GM10248 (cell line): ENCODE results near the gene BEST2.

ENCODE experiments used
- CTCF ChIA-PET: fragments of 300-600 bp; sonication (Branson Sonifier 250); formaldehyde crosslinking; extraction: SDS; loops from one replicate; lab custom pipeline; 2021; ENCODE audit warnings: antibody characterized with exemption; lab: Yijun Ruan, JAX
- POLR2A ChIA-PET: fragments of 350-650 bp; sonication (Branson Sonifier 250); formaldehyde crosslinking; extraction: SDS; loops from one replicate; lab custom pipeline; 2020; ENCODE audit warnings: antibody characterized with exemption; lab: Yijun Ruan, JAX
- DNase-seq: peaks from one replicate; pipeline ENCODE4 v3.0.0; 2012; ENCODE audit errors: extremely low spot score
- TF ChIP-seq, protein P1 (sequence below): IDR thresholded peaks from 2 replicates; pipeline ENCODE4 v1.5.1; 2012; ENCODE audit warnings: mild to moderate bottlenecking, low read depth; ENCODE audit errors: extremely low read depth, missing control alignments, control extremely low read depth

Gene BEST2

DNA sequence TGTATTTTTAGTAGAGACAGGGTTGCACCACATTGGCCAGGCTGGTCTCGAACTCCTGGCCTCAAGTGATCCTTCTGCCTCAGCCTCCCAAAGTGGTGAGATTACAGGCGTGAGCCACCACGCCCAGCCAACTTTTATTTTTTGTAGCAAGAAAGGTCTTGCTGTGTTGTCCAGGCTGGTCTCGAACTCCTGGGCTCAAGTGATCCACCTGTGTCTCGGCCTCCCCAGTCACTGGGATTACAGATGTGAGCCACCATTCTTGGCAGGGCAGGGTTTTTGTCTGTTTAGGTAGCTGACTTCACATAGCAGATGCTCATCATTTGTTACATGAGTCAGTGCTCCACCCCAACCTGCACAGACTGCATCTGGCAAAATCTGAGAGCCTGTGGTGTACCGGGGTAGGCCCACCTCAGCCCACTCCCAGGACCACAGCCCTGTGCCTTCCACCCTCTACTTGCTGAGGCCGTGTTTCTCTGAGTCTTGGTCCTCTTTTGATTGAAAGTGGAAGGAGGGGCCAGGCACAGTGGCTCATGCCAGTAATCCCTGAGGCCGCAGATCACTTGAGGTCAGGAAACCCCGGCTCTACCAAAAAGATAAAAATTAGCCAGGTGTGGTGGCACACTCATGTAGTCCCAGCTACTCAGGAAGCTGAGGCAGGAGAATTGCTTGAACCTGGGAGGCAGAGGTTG is 23.7 kb upstream of the BEST2 start:
- TF ChIP-seq, protein P1, sequence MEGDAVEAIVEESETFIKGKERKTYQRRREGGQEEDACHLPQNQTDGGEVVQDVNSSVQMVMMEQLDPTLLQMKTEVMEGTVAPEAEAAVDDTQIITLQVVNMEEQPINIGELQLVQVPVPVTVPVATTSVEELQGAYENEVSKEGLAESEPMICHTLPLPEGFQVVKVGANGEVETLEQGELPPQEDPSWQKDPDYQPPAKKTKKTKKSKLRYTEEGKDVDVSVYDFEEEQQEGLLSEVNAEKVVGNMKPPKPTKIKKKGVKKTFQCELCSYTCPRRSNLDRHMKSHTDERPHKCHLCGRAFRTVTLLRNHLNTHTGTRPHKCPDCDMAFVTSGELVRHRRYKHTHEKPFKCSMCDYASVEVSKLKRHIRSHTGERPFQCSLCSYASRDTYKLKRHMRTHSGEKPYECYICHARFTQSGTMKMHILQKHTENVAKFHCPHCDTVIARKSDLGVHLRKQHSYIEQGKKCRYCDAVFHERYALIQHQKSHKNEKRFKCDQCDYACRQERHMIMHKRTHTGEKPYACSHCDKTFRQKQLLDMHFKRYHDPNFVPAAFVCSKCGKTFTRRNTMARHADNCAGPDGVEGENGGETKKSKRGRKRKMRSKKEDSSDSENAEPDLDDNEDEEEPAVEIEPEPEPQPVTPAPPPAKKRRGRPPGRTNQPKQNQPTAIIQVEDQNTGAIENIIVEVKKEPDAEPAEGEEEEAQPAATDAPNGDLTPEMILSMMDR = no peak
- POLR2A ChIA-PET = interaction anchor here (1.1 kb wide), 1 partner anchor 11 kb away, joined by 3 read pairs; no protein-coding TSS in a partner anchor
- DNase-seq = no peak
- CTCF ChIA-PET = interaction anchor here (0.9 to 1.3 kb wide), 4 partner anchors 10 to 68 kb away, joined by 3 to 5 read pairs (median 4); no protein-coding TSS in a partner anchor

DNA sequence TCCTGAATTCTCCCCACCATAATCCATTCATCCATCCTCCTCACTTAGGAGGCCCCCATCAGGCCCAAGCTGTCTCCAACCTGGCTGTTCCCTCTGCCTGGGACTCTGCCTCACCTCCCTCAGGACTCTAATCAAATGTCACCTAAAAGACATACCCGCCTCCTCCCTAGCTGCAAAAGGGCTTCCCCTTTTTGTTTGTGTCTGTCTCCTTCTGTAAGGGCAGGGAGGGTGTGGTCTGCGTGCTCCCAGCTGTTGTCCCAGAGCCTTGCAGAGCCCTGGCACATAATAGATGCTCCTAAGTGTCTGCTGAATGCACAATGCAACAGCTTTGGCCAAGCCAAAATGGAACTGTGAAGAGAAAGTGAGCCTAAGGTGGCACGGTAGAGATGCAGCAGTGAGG is 21.5 kb upstream of the BEST2 start:
- CTCF ChIA-PET = interaction anchor here (1.1 kb wide), 1 partner anchor 30 kb away, joined by 3 read pairs; no protein-coding TSS in a partner anchor
- POLR2A ChIA-PET = interaction anchor here (1.5 kb wide), 1 partner anchor 61 kb away, joined by 3 read pairs; the partner anchor contains the start of gene JUNB
- DNase-seq = no peak
- TF ChIP-seq, protein P1 = no peak

DNA sequence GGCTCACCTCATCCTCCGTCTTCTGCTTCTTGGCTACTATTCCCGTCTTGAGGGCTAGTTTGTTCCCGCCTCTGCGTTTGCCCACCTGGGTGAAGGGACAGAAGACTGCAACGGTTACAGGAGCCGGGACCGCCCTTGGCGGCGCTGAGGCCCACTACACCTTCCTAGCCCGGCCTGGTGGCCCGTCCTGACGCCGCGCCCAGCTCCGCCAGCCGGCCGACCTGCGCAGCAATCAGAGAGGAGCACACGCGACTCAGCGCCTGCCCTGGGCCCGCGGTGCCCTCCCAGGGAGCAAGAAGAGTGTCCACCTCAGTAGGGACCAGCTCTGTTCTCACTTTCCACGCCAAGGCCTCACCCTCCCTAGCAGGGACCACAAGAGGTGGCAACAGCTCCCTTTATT is 20.3 kb upstream of the BEST2 start:
- DNase-seq = no peak
- CTCF ChIA-PET = interaction anchor here (0.9 to 3.8 kb wide), 2 partner anchors 14 to 26 kb away, joined by 3 to 17 read pairs; no protein-coding TSS in a partner anchor
- POLR2A ChIA-PET = interaction anchor here (1.5 kb wide), 1 partner anchor 60 kb away, joined by 3 read pairs; the partner anchor contains the start of gene JUNB
- TF ChIP-seq, protein P1 = no peak

DNA sequence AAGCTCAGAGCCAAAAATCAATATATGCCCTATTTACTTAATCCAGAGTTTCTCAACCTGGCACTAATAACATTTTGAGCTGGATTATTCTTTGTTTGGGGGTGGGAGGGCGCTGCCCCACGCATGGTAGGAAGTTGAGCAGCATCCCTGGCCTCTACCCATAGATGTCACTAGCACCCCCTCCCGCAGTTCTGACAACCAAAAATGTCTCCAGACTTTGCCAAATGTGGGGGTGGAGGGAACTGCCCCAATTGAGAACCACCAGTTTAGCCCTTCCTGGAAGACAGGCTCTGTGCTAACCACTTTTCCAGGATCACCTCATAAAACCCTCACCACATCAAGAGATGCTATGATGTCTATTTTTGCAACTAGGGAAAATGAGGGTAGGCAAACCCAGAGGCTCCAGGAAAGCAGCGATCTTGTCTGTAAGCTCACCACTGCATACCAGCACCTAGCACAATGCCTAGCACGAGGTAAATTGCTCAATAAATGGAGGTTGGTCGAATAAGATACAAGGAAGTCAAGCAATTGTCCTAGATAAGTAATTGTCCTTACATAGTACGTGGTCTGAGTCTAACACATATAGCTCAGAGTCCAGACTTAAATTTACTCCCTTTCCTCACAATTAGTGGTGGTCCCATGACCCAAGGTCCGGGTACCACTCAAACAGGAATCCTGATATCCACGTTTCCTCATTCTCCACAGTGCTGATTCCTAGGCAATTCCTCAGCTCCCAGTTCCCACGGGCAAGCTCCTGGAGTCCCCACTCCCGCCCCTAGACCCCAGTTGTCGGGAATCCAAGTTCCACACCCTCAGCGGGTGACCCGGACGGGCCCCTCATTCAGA is 18.0 kb upstream of the BEST2 start:
- CTCF ChIA-PET = interaction anchor here (0.7 to 3.8 kb wide), 15 partner anchors 10 to 114 kb away, joined by 3 to 17 read pairs (median 4); partner anchors contain the start of gene TNPO2
- POLR2A ChIA-PET = interaction anchor here (1.6 to 1.9 kb wide), 2 partner anchors 11 to 58 kb away, joined by 5 read pairs; partner anchors contain the start of gene JUNB
- TF ChIP-seq, protein P1 = peak; percentile 30
- DNase-seq = peak; percentile 62

DNA sequence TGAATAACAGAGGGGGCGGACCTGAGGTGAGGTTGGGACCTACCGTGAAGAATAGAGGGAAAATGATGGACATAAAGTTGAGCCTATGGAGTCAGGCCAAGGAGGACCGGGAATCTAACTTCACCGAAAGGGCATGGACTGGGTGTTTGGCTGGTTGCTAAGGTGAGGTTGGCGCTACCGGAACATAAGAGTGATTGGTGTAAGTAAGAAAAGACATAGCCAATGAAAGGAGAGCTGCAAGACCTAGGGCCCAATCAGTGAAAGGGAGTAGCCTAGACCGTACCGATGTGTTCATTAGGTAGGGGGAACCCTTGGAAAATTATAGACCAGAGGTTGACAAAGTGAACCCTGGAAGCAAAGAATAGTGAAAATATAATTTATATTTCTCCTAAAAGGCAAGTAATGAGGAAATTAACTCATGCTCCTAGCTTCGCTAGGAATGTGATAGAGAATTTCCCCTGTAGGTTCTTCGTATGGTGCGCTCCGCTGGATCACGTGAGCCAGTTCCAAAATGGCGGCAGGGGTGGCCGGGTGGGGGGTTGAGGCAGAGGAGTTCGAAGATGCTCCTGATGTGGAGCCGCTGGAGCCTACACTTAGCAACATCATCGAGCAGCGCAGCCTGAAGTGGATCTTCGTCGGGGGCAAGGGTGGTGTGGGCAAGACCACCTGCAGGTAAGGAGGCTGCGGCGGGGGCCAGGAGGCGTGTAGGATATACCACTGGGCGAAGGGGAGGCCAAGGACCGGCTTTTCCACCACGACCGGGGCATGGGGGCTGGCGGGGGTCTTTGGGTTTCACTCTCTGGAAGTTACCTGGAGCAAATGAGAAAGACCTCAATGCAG is 14.4 kb upstream of the BEST2 start, which contains the start of gene GET3:
GET3 (plus strand) TSS at position 503 of the 840 bp plus-strand sequence; CDS start at position 512, 9 bp downstream.
- DNase-seq = peak; percentile 91
- ChIA-PET CTCF (interaction anchor here (0.9 to 23.7 kb wide), 5 partner anchors 10 to 59 kb away, joined by 3 to 412 read pairs (median 7); no protein-coding TSS in a partner anchor), POLR2A (interaction anchor here (0.6 to 1.0 kb wide), 4 partner anchors 12 to 1281 kb away, joined by 3 to 7 read pairs (median 6); partner anchors contain the start of gene JUNB)
- TF ChIP-seq, protein P1 = no peak
